HG03565 (cell line): ENCODE data around the gene TAS2R5.
A peak's percentile ranks its signal among the peaks of the same experiment; 100 is the strongest.
"Not testable (repeated sequence)": the region's sequence is repeated elsewhere in the genome, so short reads cannot be mapped to it uniquely, and the experiment has no call there.

Source experiments
- ATAC-seq: cut with Tn5 transposase; IDR thresholded peaks from one replicate; pipeline ENCODE4 v1.9.1; 2021; ENCODE audit warnings: mild to moderate bottlenecking, moderate library complexity; ENCODE audit not compliant: unreplicated experiment

The TAS2R5 gene, protein sequence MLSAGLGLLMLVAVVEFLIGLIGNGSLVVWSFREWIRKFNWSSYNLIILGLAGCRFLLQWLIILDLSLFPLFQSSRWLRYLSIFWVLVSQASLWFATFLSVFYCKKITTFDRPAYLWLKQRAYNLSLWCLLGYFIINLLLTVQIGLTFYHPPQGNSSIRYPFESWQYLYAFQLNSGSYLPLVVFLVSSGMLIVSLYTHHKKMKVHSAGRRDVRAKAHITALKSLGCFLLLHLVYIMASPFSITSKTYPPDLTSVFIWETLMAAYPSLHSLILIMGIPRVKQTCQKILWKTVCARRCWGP

DNA sequence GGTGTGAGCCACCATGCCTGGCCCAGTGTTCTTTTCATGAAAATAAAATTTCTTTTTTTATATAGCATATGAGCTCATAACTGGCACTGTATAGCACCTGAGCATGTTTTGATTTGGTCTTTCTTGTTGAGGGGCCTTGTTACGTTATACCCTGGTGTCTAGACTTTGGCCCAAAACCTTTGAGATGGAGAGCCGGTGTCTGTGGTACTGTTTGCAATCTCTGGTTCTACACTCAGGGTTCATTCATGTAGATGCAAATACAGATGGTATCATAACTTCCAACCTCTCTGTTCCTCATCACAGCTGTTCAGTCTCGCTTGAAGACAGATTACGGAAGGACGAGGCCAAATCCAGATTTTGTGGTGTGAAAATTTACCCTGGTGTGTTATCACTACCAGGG is at the start of gene TAS2R5:
TSS of gene TAS2R5 (plus strand) at position 301 of the 400 bp plus-strand sequence. CDS start 145 bp downstream, outside the sequence.
- ATAC-seq = no peak

DNA sequence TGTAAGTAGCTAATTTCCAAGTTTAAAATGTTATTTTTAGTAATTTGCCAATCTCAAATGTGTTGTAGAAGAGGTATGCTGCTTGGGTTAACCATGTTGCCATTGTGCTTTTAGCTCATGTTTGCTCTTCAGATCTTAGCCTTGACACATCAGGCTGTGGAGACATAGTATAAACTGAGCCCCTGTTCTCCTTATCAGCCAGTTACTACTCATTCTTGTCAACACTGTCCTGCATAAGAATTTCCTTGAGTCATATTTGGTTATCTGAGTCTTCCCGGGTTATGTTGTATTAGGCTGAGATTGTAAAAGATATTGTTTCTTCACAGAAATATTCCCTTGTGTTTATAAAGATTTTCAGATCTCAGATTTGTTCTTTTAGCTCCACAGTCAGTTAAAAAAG is 47.8 kb upstream of the TAS2R5 start:
- ATAC-seq = no peak

DNA sequence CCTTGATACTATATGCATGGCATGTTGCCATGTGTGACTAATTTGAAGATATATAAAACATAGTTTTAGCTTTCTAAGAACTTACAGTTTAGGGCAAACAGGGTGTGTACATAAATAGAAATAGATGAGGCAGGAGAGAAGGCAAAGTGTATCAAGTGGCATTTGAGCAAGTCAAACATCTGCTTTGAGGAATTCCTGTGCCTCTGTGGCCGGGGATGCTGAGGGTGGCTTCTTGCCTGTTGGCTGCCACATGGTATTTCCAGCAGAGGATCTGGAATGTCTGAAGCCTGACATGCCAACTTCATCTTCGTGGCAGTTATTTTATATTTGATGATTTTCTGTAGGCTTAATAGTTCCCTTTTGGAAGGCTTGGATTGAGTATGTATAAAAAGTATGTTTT is 45.9 kb upstream of the TAS2R5 start:
- no peak for ATAC-seq

DNA sequence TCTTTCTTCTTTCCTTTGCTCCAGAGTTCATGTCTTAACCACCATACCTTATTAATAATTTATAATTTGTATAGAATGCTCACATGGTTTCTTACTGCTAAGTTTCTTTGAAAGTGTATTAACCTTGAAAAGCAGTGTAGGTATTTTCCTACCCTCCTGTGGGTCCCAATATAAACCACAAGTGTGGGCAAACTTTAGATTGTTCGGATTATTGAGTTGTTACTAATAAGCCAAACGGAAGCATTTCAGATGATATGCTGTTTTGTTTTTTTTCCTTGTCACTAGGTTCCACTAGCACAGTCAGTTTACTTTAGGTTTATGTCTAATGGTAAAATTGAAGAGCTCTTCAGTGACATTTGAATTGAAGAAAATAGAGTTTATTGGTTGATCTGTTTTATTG is 41.6 kb upstream of the TAS2R5 start:
- ATAC-seq = no peak

DNA sequence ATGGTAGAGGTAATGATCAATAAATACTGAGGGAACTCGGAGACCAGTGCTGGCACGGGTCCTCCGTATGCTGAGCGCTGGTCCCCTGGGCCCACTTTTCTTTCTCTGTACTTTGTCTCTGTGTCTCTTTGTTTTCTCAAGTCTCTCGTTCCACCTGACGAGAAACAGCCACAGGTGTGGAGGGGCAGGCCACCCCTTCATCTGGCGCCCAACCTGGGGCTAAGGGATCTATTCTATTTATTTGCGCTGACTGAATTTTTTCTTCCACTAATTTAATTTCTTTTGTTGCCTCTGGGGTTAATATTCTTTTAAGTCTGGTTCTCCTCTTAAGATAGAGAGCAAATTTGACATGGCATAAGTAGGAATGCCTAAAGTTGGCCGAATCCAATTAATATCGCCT is 38.1 kb upstream of the TAS2R5 start:
- ATAC-seq = not testable (repeated sequence)

DNA sequence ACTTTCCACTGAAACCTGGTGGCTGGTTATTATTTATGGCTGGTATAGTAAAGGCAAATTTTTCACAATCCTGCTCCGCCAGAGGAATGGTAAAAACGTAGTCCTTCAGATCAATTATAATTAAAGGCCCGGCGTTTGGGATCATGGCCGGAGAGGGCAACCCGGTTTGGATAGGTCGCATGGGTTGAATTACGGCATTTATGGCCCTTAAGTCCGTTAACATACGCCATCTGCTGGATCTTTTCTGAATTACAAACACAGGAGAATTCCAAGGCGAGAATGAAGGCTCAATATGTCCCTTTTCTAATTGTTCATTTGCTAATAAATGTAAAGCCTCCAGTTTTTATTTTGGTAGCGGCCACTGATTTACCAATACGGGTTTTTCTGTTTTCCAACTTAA is 37.4 kb upstream of the TAS2R5 start:
- ATAC-seq = no peak

DNA sequence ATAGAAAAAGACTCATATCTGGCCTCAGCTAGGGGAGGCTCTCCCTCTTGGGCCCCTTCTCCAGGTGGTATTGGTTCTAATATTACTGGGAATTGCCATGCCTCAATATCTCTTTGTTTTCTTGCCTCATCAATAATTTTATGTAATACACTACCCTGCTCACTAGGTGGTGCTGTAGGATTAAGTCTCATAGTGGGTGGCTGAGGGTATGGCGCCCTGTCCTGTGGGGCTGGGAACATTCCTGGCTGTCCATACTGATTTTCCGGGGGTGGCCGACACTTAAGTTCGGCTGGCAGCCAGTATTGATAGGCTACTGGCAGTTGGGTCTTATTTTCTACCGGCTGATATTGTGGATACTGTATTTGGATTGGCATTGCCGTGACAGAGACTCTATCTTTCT is 35.1 kb upstream of the TAS2R5 start:
- no peak for ATAC-seq

DNA sequence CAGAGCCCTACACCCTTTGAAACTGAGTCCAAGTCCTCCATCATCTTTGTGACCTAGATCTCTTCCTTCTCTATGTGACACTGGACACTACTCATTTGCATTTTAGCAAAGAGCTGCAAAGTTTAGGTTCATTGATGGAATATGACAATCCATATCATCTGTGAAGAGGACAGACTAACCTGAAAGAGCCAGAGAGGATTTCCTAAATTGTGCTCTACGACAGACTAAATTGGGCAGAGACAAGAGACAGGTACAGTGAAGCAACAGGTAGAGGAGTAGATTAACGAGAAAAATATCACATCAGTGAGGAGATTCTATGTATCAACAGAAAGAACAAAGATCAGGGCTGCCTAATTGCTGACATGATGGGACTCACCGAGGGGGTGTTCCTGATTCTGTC is 26.2 kb upstream of the TAS2R5 start, which contains the start of gene TAS2R3:
TSS of gene TAS2R3 (plus strand) at position 301 of the 400 bp plus-strand sequence. CDS start at position 363, 62 bp downstream.
- no peak for ATAC-seq

DNA sequence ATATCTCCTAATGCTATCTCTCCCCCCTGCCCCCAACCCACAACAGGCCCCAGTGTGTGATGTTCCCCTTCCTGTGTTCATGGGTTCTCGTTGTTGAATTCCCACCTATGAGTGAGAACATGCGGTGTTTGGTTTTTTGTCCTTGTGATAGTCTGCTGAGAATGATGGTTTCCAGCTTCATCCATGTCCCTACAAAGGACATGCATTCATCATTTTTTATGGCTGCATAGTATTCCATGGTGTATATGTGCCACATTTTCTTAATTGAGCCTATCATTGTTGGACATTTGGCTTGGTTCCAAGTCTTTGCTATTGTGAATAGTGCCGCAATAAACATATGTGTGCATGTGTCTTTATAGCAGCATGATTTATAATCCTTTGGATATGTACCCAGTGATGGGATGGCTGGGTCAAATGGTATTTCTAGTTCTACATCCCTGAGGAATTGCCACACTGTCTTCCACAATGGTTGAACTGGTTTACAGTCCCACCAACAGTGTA is 19.9 kb upstream of the TAS2R5 start:
- not testable (repeated sequence) for ATAC-seq

DNA sequence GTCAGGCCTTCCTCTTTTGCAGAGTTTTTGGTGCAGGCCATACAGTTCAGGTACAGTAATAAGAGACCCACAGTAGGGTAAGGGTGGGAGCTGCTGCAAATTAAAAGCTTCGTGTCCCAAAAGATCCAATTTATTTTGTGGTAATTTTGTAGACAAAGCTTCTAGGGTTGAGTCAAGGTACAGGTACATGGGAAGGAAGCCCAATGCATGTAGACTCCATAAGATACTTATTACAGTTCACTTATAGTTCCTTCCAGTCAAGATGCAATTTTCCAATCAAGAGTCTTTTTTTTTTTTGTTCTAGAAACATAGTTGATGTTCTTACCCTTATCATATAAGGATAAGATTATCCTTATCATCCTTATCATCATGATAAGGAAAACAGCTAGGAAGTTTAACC is 13.6 kb upstream of the TAS2R5 start, which contains the start of gene TAS2R4:
TSS of gene TAS2R4 (plus strand) at position 301 of the 400 bp plus-strand sequence. CDS start 1,815 bp downstream, outside the sequence.
- no peak for ATAC-seq

DNA sequence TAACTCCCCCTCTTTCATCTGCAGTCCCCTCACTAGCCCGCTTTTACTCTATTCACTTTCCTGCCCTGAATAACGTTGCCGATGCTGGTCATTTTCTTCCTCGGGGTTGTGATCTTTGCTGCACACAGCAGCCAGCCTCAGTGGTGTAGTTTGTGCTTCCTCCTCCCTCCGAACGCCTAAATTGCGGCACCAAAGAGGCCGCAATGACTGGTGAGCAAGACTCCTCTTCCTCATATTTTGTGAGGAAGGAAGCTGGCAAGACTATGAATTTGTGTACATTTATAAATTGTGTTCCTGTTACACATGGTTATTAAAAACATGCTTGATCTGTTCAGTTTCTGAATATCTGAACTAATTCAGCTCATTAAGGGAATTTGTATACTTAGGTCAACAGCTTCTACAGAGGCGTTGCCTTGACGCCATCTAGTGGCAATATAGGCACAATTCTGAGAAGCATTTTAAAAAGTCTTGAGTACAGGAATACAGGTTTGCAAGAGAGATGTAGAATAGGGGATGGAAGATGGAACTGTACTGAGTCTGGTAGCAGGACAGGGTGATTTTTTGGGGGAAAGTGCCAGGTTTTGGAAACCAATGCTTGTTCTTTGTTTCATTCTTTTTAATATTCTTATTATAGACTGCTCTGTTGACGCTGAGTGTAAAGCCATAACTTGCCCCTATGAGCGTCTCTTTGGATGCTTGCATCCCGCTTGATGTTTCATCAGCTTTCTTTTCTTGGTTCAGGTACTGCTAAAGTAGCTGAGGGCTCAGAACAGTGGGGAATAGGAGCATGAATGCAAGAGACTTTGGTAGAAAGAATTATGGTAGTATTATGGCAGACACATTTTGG is 4.1 kb upstream of the TAS2R5 start:
- ATAC-seq = peak; percentile 87

DNA sequence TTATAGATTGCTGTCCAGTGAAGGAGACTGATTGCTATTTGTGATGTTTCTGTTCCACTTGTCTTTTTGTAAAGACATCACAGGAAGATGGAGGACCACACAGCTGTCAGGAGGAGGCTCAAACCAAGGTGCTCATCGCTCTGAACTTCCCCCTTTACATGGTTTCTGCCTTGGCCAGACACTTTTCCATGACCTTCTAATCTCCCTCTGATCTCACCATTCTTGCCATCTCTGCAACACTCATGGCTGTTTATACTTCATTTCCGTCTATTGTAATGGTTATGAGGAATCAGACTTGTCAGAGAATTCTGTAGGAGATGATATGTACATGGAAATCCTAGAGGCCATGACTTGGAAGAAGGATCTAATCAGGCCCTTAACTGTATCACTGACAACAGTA is 1.7 kb upstream of the TAS2R5 start:
- ATAC-seq = no peak

DNA sequence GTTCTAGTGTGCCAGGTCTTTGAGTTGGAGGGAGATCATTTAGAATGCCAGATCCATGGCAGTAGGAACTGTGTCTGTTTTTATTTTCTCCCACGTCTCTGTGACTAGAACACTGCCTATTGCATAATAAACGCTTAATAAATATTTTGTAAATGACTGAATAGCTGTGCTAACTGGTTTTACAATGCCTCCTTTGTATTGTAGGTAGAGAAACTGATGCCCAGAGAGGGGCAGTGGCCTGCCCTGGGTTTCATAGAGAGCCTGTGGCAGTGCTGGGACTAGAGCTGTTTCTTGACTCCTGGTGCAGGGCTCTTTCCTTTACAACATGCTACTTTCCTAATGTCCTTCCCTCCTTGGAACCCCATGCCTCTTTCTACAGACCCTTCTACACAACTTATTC is 2.5 kb downstream of the TAS2R5 start:
- ATAC-seq = no peak

DNA sequence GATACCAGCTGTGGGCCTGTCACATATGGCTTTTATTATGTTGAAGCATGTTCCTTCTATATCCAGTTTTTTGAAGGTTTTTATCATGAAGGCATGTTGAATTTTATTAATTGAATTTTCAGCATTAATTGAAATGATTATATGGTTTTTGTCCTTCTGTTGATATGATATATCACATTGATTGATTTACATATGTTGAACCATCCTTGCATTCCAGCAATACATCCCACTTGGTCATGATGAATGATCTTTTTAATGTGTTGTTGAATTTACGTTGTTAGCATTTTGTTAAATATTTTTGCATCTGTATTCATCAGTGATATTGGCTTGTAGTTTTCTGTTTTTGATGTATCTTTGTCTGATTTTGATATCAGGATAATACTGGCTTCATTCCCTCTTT is 30.1 kb downstream of the TAS2R5 start:
- no peak for ATAC-seq

DNA sequence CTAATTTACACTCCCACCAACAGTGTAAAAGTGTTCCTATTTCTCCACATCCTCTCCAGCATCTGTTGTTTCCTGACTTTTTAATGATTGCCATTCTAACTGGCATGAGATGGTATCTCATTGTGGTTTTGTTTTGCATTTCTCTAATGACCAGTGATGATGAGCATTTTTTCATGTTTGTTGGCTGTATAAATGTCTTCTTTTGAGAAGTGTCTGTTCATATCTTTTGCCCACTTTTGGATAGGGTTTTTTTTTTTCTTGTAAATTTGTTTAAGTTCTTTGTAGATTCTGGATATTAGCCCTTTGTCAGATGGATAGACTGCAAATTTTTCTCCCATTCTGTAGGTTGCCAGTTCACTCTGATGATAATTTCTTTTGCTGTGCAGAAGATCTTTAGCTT is 32.4 kb downstream of the TAS2R5 start:
- not testable (repeated sequence) for ATAC-seq

DNA sequence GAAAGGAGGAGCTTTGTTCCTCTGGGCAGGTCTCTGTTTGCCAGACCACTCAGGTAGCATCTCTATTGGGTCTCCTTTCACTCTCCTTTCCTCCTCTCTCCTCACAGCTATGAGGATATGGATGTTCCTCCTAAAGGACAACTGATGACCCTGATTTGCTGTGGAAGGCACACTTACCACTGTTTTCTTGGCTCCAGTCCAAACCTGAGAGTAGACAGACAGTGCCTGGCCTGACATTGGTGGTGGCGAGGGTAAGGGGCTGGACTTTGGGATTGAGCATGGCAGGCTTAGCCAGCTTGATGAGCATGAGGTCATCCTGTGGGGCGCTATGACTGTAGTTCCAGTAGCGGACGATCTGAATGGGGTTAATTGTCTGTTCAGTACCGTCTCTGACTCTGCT is 47.7 kb downstream of the TAS2R5 start:
- ATAC-seq = no peak

DNA sequence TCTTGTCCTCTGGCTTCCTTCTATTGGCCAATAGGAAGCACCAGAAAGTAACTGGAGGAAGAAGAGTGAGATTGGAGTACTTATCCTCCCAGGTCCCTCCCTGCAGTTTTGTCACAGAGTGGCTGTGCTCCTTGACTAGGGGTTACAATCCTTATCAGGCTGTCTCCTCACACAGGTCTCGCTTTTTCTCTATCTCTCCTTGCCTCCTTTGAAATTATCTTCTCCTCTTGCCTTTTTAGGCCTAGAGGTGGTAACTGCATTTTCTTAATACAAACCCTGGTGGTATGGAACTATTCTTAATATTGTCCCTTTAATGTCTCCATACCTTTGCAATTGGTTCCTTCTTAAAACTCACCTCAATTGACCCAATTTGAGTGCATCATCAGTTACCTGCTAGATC is 48.6 kb downstream of the TAS2R5 start:
- ATAC-seq = no peak

DNA sequence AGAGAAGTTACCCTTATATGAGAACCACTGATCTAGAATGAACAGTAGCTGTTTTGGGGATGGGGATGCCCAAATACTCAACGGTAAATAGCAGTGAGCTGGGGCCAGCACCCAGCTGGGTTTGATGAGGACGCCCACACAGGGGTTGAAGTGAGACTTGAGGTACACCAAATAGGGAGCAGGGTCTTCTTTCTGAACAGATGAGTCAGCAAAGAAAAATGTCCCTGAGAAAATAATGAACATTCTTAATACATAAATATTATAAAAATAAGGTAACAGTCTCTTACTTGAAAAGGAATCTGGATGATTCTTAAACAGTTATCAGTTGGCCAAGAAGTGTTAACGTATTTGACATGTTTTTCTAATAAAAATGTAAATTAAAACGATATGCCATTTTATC is 49.2 kb downstream of the TAS2R5 start:
- ATAC-seq = no peak

DNA sequence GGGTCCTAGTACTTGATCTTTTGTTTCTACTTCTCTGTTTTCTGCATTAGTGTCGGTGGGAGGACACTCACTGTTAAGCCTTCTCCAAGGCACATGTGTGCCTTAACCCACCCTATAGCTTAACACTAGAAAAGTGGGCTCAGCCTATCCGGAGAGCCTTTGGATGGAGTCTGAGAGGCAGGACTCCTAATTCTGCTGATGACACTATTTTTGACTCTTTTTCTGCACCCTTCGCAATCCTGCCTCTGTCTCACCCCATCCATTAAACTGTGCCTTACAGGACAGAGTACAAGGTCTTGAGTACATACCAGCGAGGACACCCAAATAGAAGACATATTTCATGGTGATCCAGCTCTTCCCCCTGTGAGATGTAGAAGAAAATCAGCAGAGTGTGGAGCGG is 50.7 kb downstream of the TAS2R5 start:
- no peak for ATAC-seq
